HG03280 (cell line): ENCODE measurements around the gene ZNF705A.
"Not testable (repeated sequence)": the region's sequence is repeated elsewhere in the genome, so short reads cannot be mapped to it uniquely, and the experiment has no call there.

ENCODE experiments used
- ATAC-seq: cut with Tn5 transposase; IDR thresholded peaks from one replicate; pipeline ENCODE4 v1.9.1; 2021; ENCODE audit warnings: mild to moderate bottlenecking, moderate library complexity; ENCODE audit not compliant: unreplicated experiment

The ZNF705A gene

DNA sequence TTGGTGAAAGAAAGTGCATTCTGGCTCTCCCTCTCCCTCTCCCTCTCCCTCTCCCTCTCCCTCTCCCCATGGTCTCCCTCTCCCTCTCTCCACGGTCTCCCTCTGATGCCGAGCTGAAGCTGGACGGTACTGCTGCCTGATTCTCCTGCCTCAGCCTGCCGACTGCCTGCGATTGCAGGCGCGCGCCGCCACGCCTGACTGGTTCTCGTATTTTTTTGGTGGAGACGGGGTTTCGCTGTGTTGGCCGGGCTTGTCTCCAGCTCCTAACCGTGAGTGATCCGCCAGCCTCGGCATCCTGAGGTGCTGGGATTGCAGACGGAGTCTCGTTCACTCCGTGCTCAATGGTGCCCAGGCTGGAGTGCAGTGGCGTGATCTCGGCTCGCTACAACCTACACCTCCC lies 26.5 kb downstream of the ZNF705A start:
- ATAC-seq = not testable (repeated sequence)

GRCh38 chr12:8184206-8184605 lies 27.4 kb downstream of the ZNF705A start:
- ATAC-seq = not testable (repeated sequence)

DNA sequence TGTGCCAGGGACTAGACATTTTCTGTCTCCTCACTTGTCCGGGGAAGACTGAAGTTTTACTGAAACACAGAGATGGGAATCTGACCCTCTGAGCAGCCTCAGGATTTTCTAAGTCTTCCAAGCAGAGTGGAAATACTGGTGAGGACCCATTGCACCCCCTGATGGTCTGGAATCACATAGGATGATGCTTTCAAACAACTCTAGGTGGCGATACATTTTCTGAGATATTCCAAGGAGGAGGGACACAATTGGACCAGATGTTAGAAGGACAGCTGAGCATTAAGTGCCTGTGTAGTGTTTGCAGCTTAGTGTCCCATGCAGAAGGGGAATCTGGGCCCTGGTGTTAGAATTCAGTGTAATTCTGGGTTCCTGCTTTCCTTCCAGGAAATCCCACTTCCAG lies 31.3 kb downstream of the ZNF705A start:
- ATAC-seq = not testable (repeated sequence)

DNA sequence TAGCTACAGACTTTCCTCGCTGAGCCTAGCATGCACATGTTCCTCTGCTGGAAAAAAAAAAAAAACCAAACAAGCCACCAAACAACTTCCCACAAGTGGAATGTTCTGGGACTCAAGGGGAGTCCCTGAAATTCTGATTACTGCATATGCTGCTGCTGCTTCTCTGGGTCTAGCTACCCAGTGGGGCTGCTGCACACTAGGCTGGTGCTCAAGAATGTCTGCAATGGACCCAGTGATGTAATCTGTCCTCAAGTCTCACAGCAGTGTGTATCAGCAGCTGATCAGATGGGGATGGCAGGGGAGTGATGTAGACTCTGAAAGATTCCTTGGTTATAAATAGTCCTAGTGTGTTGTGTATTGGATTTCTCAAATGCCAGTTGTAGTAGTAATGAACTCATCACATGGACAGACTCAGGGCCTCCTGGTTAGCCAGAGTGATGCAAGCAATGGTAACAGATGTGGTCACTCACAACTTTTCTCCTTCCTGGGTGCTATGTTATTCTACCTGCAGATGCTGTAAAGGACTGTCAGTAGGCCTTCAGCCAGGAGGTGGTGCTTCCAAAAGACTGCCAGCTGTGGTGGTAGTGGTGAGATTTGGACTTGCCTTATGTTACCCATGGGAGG lies 41.0 kb downstream of the ZNF705A start:
- not testable (repeated sequence) for ATAC-seq

GRCh38 chr12:8218711-8219382 lies 62.0 kb downstream of the ZNF705A start:
- ATAC-seq = not testable (repeated sequence)

DNA sequence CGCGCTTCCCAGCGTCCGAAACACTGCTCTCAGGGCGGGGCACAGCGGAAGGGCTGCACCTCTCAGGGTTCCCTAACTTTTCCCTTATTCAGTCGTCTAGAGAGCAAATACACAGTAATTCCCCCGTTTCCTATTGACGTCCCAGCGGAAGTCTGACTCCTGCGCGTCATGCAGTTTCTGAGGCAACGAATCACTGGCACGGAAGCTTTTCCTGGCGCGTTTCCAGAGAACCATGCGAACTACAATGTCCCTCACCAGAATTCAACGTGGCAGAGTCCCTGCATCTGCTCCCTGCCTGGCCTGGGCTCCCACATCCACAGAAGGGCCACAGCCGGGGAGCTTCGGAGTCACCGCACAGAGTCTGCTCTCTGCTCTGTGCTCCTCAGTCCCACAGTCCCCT lies 64.6 kb downstream of the ZNF705A start:
- ATAC-seq = not testable (repeated sequence)

- not testable (repeated sequence) for ATAC-seq
These were observed 65.0 kb downstream of the ZNF705A start for GRCh38 chr12:8221844-8222243.

- ATAC-seq = not testable (repeated sequence)
These were observed 65.5 kb downstream of the ZNF705A start for GRCh38 chr12:8222303-8222702.

DNA sequence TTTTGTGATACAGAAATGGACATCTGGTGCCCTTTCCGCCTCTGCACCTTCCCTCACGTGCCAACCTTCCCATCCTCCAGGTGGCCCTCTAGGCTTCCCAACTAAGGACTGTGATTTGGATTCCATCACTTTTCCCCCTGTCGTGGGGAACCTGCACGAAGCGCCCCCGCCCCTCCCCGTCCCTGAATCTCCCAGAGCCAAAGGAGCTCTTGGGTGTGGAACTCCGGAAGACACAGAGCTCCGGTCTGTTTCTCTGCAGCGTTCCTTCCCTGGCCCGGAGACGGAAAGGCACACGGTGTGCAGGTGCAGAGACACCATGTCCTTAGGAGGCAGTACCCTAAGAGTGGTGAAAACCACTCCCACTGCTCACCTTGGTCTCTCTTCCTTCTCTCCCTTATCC lies 66.8 kb downstream of the ZNF705A start:
- not testable (repeated sequence) for ATAC-seq

DNA sequence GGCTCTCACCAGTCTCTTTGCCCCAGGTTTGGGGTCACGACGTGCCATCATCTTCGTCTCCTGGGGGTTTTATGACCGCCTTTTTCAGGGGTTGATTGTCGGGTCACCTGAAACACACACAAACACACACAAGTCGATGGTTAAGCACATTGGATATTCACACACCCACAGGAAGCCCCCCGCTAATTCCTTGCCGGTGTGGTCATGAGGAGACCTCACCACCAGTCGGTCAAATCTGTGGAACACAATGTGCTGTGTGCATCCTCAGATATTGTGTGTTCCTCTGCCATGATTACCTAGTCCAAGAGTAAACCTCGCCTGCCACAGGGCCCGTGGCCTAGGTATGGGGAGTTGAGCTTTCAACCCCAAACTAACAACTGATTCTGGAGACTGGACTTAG lies 68.0 kb downstream of the ZNF705A start:
- ATAC-seq = not testable (repeated sequence)

DNA sequence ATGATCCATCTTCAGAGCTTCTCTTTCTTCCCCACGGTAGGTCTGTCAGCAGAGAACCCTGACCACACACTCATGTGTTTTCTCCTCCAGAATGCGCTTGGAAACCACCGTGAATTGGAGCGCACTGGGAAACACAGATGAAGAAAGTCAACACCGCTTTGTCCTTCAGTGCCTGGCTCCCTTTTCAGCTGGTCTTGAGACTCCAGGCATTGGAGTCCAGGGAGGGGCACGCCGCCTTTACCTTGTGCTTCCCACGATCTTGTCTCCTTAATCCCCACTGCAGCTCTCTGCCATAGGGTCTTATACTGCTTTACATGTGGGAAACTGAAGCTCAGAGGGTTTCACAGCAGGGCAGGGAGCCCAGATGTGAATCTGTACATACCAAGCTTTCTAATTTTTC lies 69.5 kb downstream of the ZNF705A start:
- no peak for ATAC-seq

- not testable (repeated sequence) for ATAC-seq
These were observed 70.3 kb downstream of the ZNF705A start, which contains the start of gene FAM90A1 for GRCh38 chr12:8226992-8227731. Gene FAM90A1, minus strand, starts transcription at chr12:8227618. Its CDS starts 2,786 bp downstream, at chr12:8224832.

DNA sequence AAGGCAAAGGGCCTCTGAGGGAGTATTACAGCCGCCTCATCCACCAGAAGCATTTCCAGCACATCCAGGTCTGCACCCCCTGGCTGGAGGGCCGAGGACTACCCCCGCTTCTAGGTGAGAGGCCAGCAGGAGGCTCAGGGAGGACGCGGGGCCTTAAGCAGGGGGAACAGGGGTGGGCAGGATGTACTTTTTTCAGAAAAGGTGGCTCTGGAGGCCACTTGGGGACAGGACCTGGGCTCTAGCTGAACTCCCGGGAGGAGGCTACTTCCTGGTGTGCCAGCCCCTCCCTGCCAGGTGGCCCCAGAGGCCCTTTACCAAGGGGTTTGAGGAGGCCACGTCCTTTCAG lies 70.9 kb downstream of the ZNF705A start:
- ATAC-seq = not testable (repeated sequence)

- not testable (repeated sequence) for ATAC-seq
These were observed 71.8 kb downstream of the ZNF705A start for GRCh38 chr12:8228607-8229006.

GRCh38 chr12:8229486-8229885 lies 72.7 kb downstream of the ZNF705A start:
- not testable (repeated sequence) for ATAC-seq
